ENCODE results near the gene NES. TPM values are rescaled to one million over a fixed set of nuclear protein-coding genes. Genes with fewer than 3 reads are reported as not detected.

The NES gene
- total RNA-seq, 2 donors from 2014 or later = 5.3 to 8.1 TPM

GRCh38 chr1:156694690-156694962 lies 17.4 kb upstream of the NES start:
- intact Hi-C loops (cut with DNase I) = no loop called here
- Histone ChIP-seq H3K9ac (ENCODE audit: low read depth in 2 of 2, low read length in 2 of 2) (no peak overlapping the region), H3K9me3 (no peaks in the 10 kb centered on the region), H3K27me3 (no peaks in the 10 kb centered on the region), H3K4me3 (no peak overlapping the region), H3K4me1 (peaks cover 1% of the 10 kb centered on the region), H3K36me3 (no peaks in the 10 kb centered on the region), H3K27ac (no peak overlapping the region)
- TF ChIP-seq, protein P1, sequence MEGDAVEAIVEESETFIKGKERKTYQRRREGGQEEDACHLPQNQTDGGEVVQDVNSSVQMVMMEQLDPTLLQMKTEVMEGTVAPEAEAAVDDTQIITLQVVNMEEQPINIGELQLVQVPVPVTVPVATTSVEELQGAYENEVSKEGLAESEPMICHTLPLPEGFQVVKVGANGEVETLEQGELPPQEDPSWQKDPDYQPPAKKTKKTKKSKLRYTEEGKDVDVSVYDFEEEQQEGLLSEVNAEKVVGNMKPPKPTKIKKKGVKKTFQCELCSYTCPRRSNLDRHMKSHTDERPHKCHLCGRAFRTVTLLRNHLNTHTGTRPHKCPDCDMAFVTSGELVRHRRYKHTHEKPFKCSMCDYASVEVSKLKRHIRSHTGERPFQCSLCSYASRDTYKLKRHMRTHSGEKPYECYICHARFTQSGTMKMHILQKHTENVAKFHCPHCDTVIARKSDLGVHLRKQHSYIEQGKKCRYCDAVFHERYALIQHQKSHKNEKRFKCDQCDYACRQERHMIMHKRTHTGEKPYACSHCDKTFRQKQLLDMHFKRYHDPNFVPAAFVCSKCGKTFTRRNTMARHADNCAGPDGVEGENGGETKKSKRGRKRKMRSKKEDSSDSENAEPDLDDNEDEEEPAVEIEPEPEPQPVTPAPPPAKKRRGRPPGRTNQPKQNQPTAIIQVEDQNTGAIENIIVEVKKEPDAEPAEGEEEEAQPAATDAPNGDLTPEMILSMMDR (IDR thresholded peaks at IDR 0.05) = no peak
- DNase-seq = no peak

GRCh38 chr1:156693848-156694689 lies 16.9 kb upstream of the NES start:
- Histone ChIP-seq H3K36me3 (no peaks in the 10 kb centered on the region), H3K9me3 (no peaks in the 10 kb centered on the region), H3K4me1 (peaks cover 7% of the 10 kb centered on the region), H3K27ac (no peak overlapping the region), H3K9ac (ENCODE audit: low read depth in 2 of 2, low read length in 2 of 2) (no peak overlapping the region), H3K27me3 (no peaks in the 10 kb centered on the region), H3K4me3 (no peak overlapping the region)
- DNase-seq = peak; percentile 36
- intact Hi-C loops (cut with DNase I) = no loop called here
- TF ChIP-seq, protein P1 (IDR thresholded peaks at IDR 0.05) = no peak

GRCh38 chr1:156692925-156693847 lies 16.0 kb upstream of the NES start:
- Histone ChIP-seq H3K27ac (no peak overlapping the region), H3K4me3 (no peak overlapping the region), H3K27me3 (no peaks in the 10 kb centered on the region), H3K4me1 (peaks cover 7% of the 10 kb centered on the region), H3K36me3 (no peaks in the 10 kb centered on the region), H3K9me3 (no peaks in the 10 kb centered on the region), H3K9ac (ENCODE audit: low read depth in 2 of 2, low read length in 2 of 2) (no peak overlapping the region)
- TF ChIP-seq, protein P1 (IDR thresholded peaks at IDR 0.05) = no peak
- no peak for DNase-seq
- intact Hi-C loops (cut with DNase I) = no loop called here

DNA sequence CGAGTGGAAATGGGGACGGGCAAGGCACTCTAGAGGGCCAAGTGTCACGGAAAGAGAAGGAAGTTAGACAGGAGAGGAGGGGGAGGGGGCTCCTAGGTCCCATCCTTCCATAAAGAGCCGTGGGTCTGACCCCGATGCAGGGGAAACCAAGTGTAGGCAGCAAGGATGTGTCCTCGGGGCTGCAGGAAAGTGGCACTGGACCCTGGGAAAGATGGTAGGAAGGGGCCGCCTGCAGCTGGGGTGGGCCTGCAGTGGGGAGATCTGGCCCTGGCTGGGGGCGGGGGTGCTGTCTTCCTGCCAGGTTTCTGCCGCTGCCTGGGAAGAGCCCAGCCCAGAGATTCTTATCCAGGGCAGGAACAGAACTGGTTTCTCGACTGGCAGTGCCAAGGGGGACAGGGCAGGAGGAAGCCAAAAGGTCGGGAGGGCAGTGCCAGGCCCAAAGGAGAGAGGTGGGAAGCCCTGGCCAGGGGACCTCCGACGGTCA lies 15.3 kb upstream of the NES start:
- intact Hi-C loops (cut with DNase I) = no loop called here
- TF ChIP-seq, protein P1 (IDR thresholded peaks at IDR 0.05) = no peak
- Histone ChIP-seq H3K27ac (no peak overlapping the region), H3K27me3 (no peaks in the 10 kb centered on the region), H3K4me3 (no peak overlapping the region), H3K9ac (ENCODE audit: low read depth in 2 of 2, low read length in 2 of 2) (no peak overlapping the region), H3K9me3 (no peaks in the 10 kb centered on the region), H3K4me1 (peaks cover 7% of the 10 kb centered on the region), H3K36me3 (no peaks in the 10 kb centered on the region)
- DNase-seq = no peak

GRCh38 chr1:156691665-156692440 lies 14.6 kb upstream of the NES start:
- Histone ChIP-seq H3K27ac (no peak overlapping the region), H3K4me1 (peaks cover 7% of the 10 kb centered on the region), H3K27me3 (no peaks in the 10 kb centered on the region), H3K4me3 (no peak overlapping the region), H3K9ac (ENCODE audit: low read depth in 2 of 2, low read length in 2 of 2) (peak overlapping the region in 1 of 2 donors; percentile 35), H3K36me3 (no peaks in the 10 kb centered on the region), H3K9me3 (no peaks in the 10 kb centered on the region)
- TF ChIP-seq, protein P1 (IDR thresholded peaks at IDR 0.05) = no peak
- intact Hi-C loops (cut with DNase I) = loop anchor here (2.0 kb wide), 1 partner anchor 33 kb away; no protein-coding TSS in a partner anchor
- no peak for DNase-seq
